RWPE2 (cell line): ENCODE measurements around the gene ZDHHC4.
"Not testable (repeated sequence)": the region's sequence is repeated elsewhere in the genome, so short reads cannot be mapped to it uniquely, and the experiment has no call there.

Experiments used
- ATAC-seq: fragments of 200-7000 bp; cut with Tn5 transposase; 3 replicates; pipeline ENCODE4 v1.9.1; 2021; ENCODE audit warnings: low read depth
- DNase-seq: peaks from one replicate; pipeline ENCODE4 v3.0.0-alpha.2; 2020; ENCODE audit warnings: low spot score
- H3K27ac ChIP-seq: fragments of 450-650 bp; 2 replicates; pipeline ENCODE4 v1.5.1; 2017; ENCODE audit warnings: mild to moderate bottlenecking; ENCODE audit not compliant: poor library complexity, severe bottlenecking
- H3K27me3 ChIP-seq: fragments of 250-450 bp; sonication (Bioruptor Pico); 2 replicates; pipeline ENCODE4 v1.5.1; 2021; ENCODE audit warnings: mild to moderate bottlenecking, moderate library complexity; ENCODE audit not compliant: insufficient read depth, poor library complexity, severe bottlenecking
- H3K36me3 ChIP-seq: fragments of 250-450 bp; sonication (Bioruptor Pico); 2 replicates; pipeline ENCODE4 v1.5.1; 2020; ENCODE audit warnings: low read depth, mild to moderate bottlenecking, moderate library complexity
- H3K4me1 ChIP-seq: fragments of 250-450 bp; sonication (Bioruptor Pico); 2 replicates; pipeline ENCODE4 v1.5.1; 2021; ENCODE audit warnings: mild to moderate bottlenecking, moderate library complexity; ENCODE audit not compliant: insufficient read depth, poor library complexity, severe bottlenecking
- H3K4me3 ChIP-seq: fragments of 250-450 bp; sonication (Bioruptor Pico); 2 replicates; pipeline ENCODE4 v1.5.1; 2021; ENCODE audit warnings: mild to moderate bottlenecking, moderate library complexity; ENCODE audit not compliant: severe bottlenecking
- H3K9me3 ChIP-seq: fragments of 250-450 bp; sonication (Bioruptor Pico); 2 replicates; pipeline ENCODE4 v1.5.1; 2021; ENCODE audit warnings: mild to moderate bottlenecking, moderate library complexity; ENCODE audit not compliant: severe bottlenecking
- CTCF ChIP-seq: fragments of 450-650 bp; IDR thresholded peaks from one replicate; pipeline ENCODE4 v1.5.1; 2017; ENCODE audit warnings: mild to moderate bottlenecking, moderate library complexity; ENCODE audit not compliant: poor library complexity, severe bottlenecking

ZDHHC4 gene

GRCh38 chr7:6578114-6579084 lies 1.1 kb downstream of the ZDHHC4 start:
- H3K4me1 ChIP-seq: no peaks in the 10 kb centered on the region
- H3K36me3 ChIP-seq: peaks cover 47% of the 10 kb centered on the region
- no peaks in the 10 kb centered on the region for H3K27me3 ChIP-seq
- DNase-seq (no peak), ATAC-seq (0 out of 3 replicates have a peak, but pooled peaks have one; percentile 5)
- peak overlapping the region; percentile 71 for H3K4me3 ChIP-seq
- peak overlapping the region; percentile 54 for H3K27ac ChIP-seq
- no peaks in the 10 kb centered on the region for H3K9me3 ChIP-seq
- TF ChIP-seq CTCF: no peak

- Histone ChIP-seq H3K27me3 (no peaks in the 10 kb centered on the region), H3K4me1 (no peaks in the 10 kb centered on the region), H3K36me3 (peaks cover 57% of the 10 kb centered on the region), H3K9me3 (no peaks in the 10 kb centered on the region), H3K27ac (no peak overlapping the region), H3K4me3 (no peak overlapping the region)
- no peak for TF ChIP-seq CTCF
- ATAC-seq: no peak
- no peak for DNase-seq
These were observed 2.2 kb downstream of the ZDHHC4 start for GRCh38 chr7:6579446-6579845.

GRCh38 chr7:6585746-6586432 lies 8.6 kb downstream of the ZDHHC4 start:
- H3K9me3 ChIP-seq, ATAC-seq, DNase-seq, H3K4me1 ChIP-seq, H3K27me3 ChIP-seq, H3K4me3 ChIP-seq, H3K27ac ChIP-seq: not testable (repeated sequence)
- H3K36me3 ChIP-seq: peaks cover 83% of the 10 kb centered on the region

- TF ChIP-seq CTCF: no peak
- Histone ChIP-seq H3K9me3 (no peaks in the 10 kb centered on the region), H3K36me3 (peaks cover 78% of the 10 kb centered on the region), H3K27ac (no peak overlapping the region), H3K4me1 (no peaks in the 10 kb centered on the region), H3K4me3 (no peak overlapping the region), H3K27me3 (no peaks in the 10 kb centered on the region)
- no peak for ATAC-seq
- DNase-seq: no peak
These were observed 11.3 kb downstream of the ZDHHC4 start for GRCh38 chr7:6588566-6588965.

GRCh38 chr7:6589151-6589828 lies 12.0 kb downstream of the ZDHHC4 start:
- Histone ChIP-seq H3K4me1 (no peaks in the 10 kb centered on the region), H3K4me3 (peak overlapping the region; percentile 95), H3K36me3 (peaks cover 74% of the 10 kb centered on the region), H3K27me3 (no peaks in the 10 kb centered on the region), H3K9me3 (no peaks in the 10 kb centered on the region), H3K27ac (no peak overlapping the region)
- ATAC-seq (no peak; the same call in 2 of the 3 replicates), DNase-seq (no peak)
- no peak for TF ChIP-seq CTCF
